ENCODE measurements around the gene CD99L2.
A peak's percentile ranks its signal among the peaks of the same experiment; 100 is the strongest.

CD99L2 gene

DNA sequence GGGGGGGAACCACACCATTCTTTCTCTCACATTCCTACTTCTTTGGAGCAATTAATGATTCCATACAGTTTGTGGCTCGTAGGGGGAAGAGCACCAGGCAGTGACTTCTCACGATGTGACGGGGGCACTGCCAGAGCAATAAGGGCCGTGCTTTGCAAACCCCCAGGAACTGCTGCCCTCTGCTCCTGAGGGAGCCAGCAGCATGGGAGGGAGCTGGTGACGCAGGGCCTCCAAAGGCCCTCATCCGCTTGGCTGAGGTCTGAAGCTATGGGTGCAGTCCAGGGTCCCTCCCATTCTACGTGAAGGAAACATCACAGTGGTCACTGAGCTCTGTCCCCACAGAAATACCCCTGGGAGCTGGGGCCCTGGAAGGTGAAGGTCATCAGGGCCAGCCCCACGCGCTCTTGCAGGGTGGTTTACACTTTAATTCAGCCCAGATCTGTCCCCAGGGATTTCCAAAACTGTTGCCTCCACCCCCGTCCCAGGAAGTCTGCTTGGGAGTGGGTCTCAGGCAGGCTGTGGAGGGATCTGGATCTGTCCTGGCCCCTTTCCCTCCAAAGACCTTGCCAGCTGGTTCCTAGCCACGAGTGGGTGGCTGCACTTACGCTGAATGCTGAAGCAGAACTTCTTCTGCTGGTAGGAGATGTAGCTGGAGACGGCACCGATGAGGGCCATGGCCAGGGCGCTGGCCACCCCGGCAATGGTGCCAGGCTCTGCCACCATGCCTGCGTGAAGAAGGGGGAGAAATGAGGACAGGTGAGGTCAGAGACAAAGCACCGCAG, 122.7 kb downstream of the CD99L2 start:
- DNase-seq = no peak

DNA sequence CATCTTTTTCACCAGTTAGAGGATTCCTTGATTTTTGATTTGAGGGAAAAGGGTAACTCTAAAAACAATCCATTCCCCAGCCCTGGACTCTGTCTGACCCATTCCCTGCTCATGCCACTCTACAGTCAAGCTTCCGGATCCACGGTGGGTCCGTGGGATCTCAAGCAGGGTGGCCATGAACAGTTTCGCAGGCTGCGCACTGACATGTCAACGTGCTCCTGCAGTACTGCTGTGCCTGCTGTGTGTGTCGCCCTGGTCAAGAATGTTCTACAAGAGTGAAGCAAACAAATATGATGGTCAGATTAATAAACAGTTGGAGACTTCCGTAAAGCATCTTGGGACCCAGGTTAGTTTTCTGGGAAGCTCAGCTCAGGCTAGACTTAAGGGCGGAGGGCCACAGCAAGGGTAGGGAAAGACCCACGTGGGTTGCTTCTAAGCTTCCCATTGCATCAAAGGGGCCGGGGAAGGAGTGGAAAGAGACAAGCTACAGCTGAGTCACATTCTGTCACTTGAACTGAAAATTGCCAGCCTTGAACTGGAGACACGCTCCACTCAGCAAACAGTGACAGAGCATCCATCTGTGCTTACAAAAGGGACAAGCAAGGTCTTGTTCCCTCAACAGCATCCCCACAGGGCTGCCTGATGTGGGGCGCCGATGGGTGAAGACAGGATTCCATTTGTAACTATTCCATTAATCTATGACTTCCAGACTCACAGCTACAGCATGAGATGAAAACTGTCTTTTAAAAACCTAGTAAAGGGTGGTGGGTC, 123.5 kb downstream of the CD99L2 start:
- DNase-seq = no peak

DNA sequence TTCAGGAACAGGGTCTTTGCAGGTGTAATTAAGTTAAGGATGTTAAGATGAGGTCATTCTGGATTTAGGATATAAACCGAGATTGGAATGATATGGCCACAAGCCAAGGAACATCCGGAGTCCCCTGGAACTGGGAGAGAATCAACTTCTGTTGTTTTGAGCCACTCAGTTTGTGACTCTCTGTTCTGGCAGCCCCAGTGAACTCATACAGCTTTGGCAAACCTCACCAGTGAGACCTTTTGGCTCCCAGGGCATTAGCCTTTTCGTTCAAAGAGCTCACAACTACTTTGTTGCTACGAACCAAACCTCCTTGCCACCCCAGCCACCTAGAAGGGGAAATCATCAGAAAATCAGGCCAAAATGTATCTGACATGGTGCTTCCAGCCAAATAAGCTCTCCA, 124.8 kb downstream of the CD99L2 start:
- DNase-seq = no peak

DNA sequence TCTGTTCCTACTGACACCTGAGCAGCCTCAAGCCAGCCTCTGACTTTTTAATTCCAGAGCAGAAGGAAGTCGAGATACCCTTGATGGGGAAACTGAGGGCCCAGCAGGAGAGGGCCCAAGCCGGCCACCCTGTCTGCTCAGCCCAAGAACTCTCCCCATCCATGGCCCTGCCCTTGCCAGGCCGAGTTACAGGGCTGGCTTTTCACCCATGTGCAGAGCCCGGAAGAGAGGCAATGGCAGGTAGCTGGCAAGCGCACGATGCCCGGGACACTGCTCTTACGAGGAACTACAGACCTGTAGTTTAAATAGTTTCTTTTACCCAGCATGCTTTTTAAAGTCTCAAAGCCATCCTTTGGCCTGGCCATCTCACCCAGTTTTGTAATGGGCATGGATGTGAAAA, 125.4 kb downstream of the CD99L2 start:
- no peak for DNase-seq

DNA sequence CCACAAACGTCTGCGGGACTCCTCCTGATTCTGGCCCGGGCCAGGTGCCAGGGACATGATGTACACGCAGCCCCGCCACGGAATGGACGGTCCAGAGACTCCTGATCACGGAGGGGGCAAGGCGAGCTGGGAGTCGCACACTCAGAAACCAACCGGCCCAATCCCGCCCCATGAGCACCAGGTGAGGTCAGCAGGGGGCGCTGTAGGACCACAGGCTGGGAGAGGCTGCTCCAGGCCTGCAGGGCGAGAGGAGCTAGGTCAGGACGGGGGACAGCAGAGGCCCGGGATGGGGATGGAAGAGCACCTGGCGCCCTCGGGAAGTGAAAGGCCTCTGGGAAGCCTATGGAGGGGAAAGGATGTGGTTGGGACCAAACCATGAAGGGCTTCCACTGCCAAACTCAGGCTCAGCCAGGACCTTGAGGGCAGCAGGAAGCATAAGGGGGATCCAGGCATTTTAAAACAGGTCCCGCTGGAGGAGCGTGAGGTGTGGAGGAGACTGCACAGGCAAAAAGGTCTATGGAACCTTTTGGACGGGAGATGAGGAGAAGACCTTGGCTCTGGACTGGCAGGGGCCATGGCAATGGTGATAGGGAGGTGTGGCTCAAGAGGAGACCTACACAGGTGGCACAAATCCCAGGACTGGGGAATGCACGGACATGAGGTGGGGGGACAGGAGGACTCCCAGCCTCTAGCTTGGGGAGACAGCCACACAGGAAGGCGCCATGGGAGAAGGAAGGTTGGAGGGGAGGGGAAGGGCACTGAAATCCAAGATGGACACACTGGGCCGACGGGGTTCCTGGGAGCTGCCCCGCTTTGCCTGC, 126.1 kb downstream of the CD99L2 start:
- peak; percentile 43 for DNase-seq

DNA sequence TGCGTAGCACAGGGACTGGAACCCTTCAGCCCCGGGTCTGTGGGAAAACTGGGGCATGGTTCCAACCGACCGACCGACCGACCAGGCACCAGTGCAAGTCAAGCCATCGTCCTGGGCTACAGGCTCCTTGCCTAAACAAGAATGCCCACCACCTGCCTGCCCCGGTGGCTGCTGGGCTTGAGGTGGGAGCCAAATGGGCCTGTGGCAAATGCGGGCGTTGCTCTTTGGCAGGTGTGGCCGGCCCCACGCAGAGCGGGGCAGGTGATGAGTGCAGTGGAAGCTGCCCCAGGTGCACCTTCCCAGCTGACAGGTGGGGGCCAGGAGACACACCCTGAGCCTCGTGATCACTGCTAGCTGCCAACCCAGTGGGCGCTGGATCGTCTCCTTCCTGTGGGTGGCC, 127.4 kb downstream of the CD99L2 start:
- DNase-seq = peak; percentile 12

DNA sequence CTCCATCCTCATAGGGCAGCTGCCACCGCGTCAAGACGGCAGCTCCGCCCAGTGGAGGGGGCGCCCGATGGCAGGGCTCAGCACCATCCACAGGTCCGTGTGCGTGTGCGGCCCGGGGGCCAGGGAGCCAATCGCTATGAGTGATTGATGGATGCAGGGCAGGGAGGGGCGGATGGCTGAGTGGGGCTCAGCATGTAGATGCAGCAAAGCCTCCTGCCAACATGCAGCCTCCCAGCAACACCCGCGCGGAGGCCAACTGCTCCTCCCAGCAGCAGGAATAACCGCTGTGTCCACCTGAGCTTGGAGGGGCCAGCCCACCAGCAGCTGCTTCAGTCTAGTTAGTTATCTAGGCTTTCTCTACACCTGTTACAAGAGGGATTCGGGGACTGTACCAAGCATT, 127.8 kb downstream of the CD99L2 start:
- no peak for DNase-seq

DNA sequence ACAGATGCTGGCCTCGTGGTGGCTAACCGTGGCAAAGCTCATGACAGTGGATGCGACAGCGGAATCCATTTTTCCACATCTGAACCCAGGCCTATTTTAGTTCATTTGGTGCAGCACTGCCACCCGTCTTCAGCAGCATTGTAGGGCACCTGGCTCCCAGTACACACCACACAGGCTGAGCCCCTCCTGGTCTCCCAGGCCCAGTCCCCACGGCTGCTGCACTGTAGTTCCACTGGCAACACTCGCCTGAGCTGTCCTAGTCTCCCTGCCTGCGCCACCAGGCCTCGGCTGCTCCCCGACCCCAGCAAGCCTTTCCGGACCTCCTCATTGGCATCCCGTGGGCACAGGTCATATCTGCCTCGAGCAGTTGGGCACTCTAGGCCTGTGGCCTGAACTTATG, 129.1 kb downstream of the CD99L2 start:
- no peak for DNase-seq

DNA sequence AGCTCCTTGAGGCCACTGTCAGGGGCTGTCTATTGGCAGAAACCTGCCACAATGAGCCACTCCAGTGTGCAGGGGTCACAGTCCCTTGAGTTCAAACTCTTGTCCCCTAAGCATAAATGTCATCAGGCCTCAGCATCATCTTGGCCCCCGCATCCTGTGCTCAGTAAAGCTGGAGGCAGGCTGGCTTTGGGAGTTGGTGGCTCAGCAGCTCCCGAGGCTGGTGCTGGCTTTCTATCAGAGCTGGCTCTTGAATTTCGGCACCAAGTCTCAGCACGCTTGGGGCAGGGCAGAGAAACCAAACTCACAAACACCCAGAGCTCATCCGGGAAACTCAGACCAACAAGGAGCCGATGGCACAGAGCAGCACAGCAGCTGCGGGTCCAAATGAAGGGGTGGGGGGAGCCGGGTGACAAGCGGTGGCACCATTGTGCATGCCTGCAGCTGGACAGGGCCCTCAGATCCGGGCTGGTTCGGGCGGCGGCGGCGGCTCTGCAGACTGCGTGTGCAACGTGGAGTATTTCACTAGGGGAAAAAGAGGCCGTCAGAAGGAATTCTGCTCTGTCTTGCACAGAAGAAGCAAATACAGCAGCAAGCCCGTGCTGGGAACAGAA, 129.8 kb downstream of the CD99L2 start:
- DNase-seq = no peak

DNA sequence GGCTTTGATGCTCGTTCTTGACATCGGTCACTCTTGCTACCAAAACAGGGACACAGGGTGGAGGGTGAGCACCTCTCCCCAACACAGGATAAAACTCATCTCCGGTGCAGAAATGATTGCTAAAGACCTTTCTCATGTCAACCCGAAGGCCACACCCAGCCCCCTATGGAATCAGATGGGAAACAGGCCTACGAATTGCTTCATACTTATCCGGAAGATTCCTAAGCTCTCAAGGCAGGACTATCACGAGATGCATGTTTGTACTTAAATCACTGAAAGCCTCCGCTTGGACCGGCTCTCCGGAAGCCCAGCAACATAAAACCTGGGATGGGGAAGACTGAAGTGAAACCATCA, 130.4 kb downstream of the CD99L2 start:
- DNase-seq = no peak

DNA sequence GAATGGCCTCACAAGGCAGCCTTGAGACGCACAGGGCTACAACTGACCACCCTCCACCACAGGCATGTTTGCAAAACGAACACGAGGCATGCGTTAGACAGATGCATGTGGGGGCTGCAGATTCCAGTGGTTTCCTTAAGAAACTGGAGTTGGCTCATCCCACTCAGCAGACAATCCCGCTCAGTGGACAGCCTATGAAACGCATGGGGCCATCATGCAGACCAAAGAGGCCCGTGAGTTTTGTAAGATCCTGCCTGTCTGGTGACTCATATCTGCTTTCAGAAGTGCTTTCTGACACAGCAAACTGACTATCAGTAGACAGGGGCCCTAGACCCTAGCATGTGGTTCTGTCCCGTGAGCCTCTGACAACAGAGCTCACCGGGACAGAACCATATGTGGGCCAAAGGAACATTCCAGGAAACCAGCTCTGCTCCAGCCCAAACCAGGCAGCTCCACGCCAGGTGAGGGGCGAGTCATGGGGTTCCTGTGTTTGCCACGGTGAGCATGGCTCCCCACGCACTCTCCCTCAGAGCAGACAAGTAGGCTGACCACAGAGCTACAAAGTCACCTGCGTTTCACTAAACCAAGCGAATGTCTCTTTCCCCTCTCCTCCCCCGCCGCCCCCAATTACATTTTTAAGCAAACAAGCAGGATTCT, 130.9 kb downstream of the CD99L2 start:
- no peak for DNase-seq

DNA sequence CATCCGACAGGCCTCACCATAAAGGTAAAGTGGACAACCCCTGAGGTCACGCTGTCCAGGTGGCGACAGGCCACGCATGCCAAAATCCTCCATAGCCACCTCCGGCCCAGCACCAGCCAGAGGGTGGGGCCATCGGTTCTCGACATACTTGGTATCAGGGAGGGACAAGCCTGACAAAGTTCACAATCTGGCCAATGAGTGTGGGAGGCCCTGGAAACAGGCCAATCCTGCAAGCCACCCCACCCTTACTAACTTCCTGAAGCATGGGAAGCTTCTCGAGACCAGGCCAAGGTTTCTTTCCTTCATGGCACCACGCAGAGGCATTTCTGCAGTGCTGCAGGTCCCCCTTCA, 131.4 kb downstream of the CD99L2 start:
- no peak for DNase-seq

DNA sequence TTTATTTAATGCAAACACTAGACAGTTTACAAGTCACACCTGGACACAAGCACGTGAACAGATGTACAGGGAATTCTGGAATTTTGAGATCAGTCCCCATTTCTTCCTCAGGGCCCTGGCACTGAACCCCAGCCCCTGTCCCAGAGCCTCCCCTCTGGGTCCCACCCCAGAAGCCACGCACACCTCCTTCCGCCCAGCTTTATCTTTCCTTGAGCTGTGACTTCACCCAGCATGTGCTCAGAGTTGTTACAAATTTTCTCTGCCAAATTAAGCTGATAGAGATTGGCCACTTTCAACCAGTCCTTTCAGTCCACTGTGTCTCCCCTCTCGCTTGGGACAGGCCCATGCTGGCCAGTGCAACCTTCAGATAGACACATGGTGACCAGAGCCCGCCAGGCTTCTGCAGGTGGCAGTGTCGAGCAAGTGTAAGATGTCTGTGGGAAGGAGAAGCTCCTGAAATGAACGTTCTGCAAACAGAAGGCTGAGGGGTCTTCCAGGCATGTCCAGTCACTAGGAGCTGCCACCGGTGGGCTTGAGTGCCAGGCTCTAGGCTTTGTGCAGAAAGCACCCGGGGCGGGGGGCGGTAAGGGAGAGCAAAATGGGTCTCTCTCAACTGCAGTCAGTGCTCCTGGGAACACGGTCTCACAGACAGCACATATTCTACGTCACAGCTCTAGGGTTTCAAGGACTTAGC, 132.0 kb downstream of the CD99L2 start:
- DNase-seq = no peak

DNA sequence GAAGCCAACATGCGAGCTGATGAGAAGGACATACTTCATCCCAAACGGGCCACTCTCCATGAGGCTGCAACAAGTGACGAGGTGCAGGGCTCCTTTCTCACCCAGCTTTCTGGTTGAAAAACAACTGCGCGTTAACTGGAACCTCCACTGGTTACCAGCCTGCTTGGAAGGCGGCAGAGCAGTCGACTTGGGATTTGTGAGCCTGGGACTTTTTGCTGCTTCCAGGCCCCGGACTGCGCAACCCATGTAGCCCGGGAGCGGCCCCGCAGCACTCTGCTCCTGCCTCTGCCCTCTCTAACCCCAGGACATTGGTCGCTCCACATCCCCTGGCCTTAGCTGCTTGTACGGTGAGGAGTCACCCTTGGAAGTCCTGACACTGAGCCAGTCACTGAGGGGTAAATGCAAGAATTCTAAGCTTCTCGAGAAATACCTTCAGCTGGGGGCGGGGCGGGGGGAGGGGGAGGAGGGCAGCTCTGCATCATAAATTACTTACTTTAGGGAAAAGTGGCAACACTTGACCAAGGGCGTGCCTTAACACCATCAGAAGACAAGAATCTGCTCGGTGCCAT, 132.6 kb downstream of the CD99L2 start:
- DNase-seq = no peak

DNA sequence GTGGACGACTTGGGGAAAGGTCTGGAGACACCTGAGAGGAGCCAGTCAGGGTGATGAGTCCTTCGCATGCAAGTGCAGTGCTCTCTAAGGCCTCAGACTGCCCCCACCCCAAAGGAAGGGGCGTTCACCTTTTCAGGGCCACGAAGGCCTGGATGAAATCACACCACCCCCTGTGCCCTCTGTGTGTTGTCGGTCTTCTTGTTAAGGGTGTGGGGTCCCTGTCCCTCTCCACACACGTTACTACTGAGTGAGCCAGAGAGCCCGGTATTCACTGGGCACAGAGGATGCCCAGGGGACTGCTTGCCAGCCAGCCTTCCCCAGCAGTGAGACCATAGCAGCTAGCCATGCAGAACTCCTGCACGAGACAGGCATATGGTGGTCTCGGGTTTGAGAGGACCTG, 133.2 kb downstream of the CD99L2 start:
- no peak for DNase-seq

DNA sequence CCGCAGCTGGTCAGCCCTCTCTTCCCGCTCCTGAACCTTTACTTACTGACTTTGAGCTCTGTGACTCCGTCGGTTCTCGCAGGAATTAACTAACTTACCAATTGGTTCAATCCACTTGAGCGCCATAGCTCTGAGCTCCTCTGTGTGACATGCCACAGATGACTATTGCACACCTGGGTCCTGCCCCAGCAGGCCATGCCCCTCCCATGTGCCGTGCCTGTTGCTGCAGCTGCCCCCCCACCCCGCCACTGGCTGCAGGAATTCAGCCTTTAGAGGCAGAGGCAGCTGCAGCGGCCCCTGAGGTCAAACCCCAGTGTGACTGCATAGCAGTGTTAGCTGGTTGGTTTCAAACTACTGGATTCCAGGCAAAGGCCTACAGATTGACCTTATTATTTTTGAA, 134.7 kb downstream of the CD99L2 start:
- DNase-seq = no peak

DNA sequence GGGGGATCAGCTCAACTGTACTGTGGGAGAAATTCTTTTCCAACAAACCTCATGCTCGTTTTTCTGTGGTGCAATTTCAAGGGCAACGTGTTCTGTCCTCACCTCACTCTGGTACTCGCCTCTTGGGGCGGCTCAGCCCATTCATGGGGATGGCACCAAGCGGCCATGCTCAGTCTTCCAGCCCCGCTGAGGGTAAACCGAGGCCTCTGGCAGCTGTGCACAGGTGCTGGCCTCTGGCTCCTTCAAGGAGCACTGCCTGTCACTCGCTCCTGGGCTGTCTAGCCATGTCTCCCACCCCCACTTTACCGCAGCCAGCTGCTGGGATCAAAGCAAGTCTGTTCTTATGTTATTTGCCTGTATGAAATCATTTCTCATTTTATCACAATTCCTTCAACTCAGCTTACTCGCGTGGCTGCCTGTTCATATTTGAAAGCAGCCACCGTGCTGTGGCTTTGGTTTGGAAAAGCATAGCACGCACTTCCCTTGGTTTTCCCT, 135.1 kb downstream of the CD99L2 start:
- no peak for DNase-seq

DNA sequence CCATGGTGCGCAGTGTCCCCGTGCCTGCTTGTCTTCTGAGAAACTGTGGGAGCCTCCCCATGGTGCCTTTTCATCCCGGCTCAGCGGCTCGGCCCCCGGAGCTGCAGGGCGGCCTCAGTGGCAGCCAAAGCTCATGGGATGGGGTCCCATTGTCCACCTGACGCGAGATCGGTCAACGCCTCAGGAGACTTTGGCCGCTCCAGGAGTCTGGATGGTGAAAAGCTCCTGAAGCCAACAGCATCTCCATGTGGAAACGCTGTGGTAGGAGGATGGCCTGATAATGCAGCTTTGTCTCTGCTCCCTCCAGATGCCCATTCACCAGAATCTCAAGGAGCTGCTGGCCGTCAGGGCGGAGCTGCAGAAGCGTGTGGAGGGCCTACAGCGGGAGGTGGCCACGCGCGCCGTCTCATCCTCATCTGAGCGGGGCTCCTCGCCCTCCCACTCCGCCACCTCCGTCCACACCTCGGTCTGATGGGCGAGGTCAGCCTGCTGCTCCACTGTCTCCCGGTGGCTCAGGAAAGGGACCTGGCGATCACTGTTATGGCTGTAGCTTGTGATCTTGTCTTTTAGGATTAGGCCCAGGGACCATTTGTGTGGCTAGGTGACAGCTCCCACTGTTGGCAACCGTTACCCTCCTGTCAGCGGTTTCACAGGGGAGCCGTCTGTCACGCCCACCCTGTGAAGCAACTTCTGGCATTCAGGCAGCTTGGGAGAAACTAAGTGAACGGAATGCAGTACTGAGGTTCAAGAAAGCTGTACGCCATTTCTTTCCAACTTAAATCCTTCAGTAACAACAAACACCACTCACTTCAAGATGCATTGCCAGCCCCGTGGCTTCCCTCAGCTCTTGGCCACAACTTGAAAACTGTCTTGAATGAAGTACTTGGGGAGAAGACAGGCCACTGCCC, 136.0 kb downstream of the CD99L2 start:
- no peak for DNase-seq

DNA sequence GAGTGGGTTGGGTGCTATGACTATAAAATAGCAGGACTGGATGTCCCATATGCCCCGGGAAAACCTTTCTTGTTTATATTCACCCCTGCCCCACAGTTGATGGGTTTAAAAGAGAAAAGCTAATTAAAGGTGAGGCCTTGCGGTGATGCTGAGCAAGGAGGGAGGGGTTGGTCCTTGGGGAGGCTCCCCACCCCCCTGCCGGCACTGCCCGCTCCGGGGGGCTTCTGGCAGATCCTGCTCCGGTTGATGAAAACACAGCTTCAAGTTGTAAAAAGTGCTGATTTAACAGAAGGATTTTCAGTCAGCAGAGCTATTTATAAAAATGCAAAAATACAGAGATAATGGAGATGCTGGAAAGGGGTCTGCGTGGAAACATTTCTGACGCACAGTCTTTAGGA, 136.7 kb downstream of the CD99L2 start:
- no peak for DNase-seq

DNA sequence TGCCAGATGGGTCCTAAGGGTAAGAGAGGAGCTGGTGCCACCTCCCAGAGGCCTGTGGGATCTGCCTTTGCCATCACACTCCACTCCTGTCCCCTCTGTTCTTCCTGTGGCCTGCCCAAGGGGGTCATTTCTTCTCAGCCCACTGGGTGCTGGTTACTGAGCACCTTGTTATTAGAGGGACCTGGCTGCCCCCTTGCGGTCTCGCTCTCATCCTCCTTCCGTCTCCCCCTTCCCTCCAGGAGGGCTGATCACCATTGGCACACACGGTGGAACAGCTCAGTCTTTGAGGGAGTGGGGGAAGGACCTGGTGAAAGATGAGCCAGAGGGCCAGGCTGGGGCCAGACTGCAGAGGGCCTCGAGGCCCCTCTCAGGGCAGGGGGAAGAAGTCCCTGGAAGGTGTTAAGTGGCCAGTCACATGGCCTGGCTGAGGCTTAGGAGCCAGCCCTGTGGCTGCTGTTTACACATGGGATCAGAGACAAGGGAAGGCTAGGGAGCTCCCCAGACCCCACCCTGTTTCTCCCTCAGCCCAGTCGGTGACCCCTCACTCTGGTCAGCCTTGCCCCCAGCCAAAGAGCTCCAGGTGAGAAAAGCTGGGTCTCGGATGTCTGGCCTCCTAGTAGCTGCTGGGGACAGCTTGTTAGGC, 137.2 kb downstream of the CD99L2 start:
- DNase-seq = no peak

Data from NCI-H2107 (cell line).